H7 (cell line): ENCODE measurements around the gene KIF27. TPM values are rescaled to one million over a fixed set of nuclear protein-coding genes. Genes with fewer than 3 reads are reported as not detected.
"Not testable (repeated sequence)": the region's sequence is repeated elsewhere in the genome, so short reads cannot be mapped to it uniquely, and the experiment has no call there.

Experiments
- DNase-seq: peaks from one replicate; pipeline ENCODE4 v3.0.0; 2012
- H3K27me3 ChIP-seq: 2 replicates; pipeline ENCODE4 v1.6.0; 2011; ENCODE audit warnings: mild to moderate bottlenecking, low read length; ENCODE audit not compliant: control insufficient read depth, insufficient read depth
- H3K36me3 ChIP-seq: replicated peaks from 2 replicates; pipeline ENCODE4 v1.5.1; 2011; ENCODE audit warnings: low read length; ENCODE audit not compliant: control insufficient read depth, insufficient read depth
- H3K4me3 ChIP-seq: 2 replicates; pipeline ENCODE4 v1.5.1; 2011; ENCODE audit warnings: low read depth, mild to moderate bottlenecking, control low read depth, low read length, moderate library complexity; ENCODE audit not compliant: insufficient read depth
- total RNA-seq: library from RNA; depleted of rRNA; stranded (reverse); fragments of >200 nt; shearing (Covaris generic); gene quantifications from 2 replicates; pipeline ENCODE4 v1.2.3, GENCODE V29; 2014

KIF27 gene
- total RNA-seq, 1 experiment from 2014 or later: 1.8 TPM

DNA sequence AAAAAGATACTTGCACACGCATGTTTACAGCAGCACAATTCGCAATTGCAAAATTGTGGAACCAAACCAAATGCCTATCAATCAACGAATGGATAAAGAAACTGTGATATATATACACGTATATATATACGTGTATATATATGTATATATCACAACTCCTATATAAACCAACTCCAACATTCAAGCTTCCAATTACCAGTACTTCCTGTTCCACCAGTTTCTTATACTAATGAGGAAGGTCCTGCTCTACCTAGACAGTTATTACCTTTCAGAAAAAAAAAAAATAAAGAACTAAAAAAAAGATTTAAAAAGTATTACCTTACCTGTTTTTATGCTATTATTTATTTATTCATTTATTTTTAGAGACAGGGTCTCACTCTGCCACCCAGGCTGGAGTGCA lies 20.6 kb downstream of the KIF27 start:
- not testable (repeated sequence) for H3K36me3 ChIP-seq, H3K27me3 ChIP-seq, DNase-seq, H3K4me3 ChIP-seq

DNA sequence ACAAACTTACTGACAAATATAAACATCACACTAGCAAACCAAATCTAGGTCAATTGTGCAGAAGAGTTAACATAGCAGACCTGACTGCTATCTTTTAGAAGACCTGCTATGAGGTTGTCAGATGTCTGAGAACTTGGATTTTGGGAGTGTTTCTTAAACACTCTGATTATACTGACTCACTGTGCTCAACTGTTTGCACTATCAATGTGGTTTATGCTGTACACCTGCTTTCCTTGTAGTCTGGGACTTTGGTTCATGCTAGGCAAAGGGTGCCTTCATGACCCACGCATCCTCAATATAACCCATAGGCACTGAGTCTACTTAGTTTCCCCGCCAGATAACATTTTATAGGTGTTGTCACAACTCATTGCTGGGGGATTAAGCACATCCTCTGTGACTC lies 26.9 kb downstream of the KIF27 start:
- H3K27me3 ChIP-seq, H3K36me3 ChIP-seq, H3K4me3 ChIP-seq, DNase-seq: not testable (repeated sequence)

- not testable (repeated sequence) for H3K36me3 ChIP-seq, H3K27me3 ChIP-seq, DNase-seq, H3K4me3 ChIP-seq
Observed at GRCh38 chr9:83886498-83886897, 34.7 kb downstream of the KIF27 start.

GRCh38 chr9:83885559-83886240 lies 35.5 kb downstream of the KIF27 start:
- H3K4me3 ChIP-seq, DNase-seq, H3K27me3 ChIP-seq, H3K36me3 ChIP-seq: not testable (repeated sequence)

DNA sequence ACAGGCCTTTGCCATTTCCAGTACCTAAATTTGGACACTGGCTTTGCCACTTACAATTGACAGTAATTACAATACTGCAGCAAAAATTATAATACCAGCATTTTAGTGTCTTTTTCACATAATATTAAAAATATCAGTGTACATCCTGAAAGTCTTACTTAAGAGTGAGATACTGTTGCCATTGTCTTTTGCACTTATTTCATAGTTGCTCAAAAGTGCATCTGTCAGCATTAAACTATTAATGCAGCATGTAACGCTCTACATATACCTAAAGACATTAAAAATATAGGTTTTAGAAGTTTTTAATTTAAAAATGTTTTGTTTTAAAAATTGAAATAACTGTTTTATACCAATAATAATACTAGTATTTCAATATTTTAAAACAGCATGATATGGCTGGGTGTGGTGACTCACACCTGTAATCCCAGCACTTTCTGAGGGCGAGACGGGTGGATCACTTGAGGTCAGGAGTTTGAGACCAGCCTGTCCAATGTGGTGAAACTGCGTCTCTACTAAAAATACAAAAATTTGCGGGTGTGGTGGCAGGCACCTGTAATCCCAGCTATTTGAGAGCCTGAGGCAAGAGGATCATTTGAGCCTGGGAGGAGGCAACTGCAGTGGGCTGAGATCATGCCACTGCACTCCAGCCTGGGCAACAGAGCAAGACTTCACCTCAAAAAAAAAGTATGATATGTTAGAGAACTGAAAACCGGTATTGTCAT lies 39.4 kb downstream of the KIF27 start:
- not testable (repeated sequence) for DNase-seq, H3K36me3 ChIP-seq, H3K27me3 ChIP-seq, H3K4me3 ChIP-seq

GRCh38 chr9:83875559-83875958 lies 45.7 kb downstream of the KIF27 start:
- not testable (repeated sequence) for DNase-seq, H3K27me3 ChIP-seq, H3K4me3 ChIP-seq, H3K36me3 ChIP-seq

GRCh38 chr9:83849895-83850294 lies 71.3 kb downstream of the KIF27 start:
- DNase-seq, H3K36me3 ChIP-seq, H3K4me3 ChIP-seq, H3K27me3 ChIP-seq: not testable (repeated sequence)

GRCh38 chr9:83837070-83837643 lies 84.1 kb downstream of the KIF27 start:
- H3K36me3 ChIP-seq, H3K4me3 ChIP-seq, H3K27me3 ChIP-seq, DNase-seq: not testable (repeated sequence)

DNA sequence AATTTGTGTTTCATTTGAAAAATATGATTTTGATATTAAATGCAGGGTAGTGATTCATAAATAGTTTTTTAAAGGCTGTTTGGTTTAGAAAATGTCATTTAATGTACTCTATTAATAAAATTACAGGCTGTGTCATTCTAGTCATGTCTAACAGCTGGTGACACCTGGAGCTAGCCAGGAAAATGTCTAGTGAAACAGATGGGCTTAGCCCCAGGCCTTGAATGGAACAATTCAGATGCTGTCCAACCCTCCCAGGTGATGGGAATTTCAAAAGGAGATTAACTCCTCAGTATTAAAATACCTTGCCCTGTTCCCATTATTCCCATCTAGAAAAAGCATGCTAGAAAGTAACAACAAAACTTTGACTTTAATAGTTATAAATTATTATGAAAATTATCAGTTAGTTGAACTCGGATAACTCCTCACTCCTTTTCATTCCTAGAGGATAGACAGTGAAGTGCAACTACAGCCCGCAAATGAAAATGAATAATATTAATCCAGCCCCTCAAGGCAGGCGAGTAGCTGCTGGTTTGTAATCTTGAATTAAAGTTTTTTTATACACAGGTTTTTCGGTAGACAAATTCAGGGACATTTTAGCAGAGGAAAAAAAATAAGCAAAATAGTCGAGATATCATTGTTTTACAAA lies 90.7 kb downstream of the KIF27 start:
- DNase-seq, H3K4me3 ChIP-seq, H3K36me3 ChIP-seq, H3K27me3 ChIP-seq: not testable (repeated sequence)

- not testable (repeated sequence) for DNase-seq, H3K4me3 ChIP-seq, H3K36me3 ChIP-seq, H3K27me3 ChIP-seq
Observed at GRCh38 chr9:83824986-83825623, 96.1 kb downstream of the KIF27 start.

DNA sequence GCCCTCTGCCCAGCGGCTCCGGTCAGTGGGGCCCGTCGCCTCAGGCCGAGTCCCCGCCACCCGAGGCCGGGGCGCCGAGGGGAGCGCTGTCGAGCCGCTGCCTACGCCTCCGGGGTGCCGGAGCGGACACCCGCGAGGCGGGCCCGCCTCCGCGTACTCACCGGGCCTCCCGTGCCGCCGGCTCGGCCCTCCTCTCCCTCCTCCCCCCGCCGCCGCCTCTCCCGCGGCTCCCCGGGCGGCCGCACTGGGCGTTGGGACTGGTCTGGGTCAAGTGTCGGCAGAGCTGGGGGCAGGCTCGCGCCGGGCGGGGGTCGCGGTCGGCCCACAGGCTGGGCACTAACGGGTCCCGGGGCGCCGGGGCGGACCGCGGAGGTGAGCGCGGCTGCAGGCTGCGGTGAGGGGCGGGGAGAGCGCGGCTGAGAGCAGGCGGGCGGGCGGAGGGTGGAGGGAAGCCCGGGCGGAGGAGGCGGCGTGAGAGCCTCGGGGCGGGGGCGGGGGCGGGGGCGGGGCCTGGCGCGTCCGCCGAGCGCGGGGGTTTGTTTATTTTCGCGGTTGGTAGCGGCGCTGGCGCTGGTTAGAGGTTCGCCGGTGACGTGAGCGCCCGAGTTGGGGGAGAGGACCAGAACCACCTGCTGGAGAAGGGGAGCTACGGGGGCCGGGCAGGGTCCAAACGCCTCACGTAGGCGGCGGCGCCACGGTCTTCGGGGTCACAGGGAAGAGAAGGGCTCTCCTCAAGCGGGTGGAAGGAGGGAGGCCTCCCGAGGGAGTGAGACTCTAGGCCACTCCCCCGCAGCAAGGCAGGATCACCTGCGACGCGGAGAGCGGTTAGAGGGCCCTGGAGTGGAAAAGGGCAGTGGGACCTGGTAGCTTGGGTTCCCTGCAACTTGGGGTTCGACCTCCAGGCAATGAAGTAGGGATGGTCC lies 103.6 kb downstream of the KIF27 start, which contains the start of gene GKAP1:
TSS of gene GKAP1 (minus strand) at position 414 of the 923 bp plus-strand sequence. CDS start 11,252 bp downstream, outside the sequence.
- peak within 1 kb of the TSS; percentile 59 for H3K4me3 ChIP-seq
- not testable (repeated sequence) for H3K36me3 ChIP-seq, H3K27me3 ChIP-seq
- peak; percentile 88 for DNase-seq

DNA sequence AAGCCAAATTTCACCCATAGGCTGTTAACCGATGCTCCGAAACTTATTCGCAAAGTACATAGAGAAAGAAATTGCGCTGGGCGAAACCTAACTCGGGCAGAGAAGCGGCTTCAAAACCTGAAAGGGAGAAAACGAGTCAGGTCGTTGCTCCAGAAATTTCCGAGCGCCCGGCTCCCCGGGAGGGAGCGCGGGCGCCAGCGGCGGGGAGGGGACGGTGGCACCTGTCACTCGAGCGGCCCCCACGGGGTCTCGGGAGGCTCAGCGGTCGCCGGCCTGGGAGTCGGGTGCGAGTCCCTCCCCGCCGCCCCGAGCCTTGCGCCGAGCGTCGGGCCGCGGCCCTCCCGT lies 104.2 kb downstream of the KIF27 start:
- not testable (repeated sequence) for DNase-seq, H3K27me3 ChIP-seq, H3K36me3 ChIP-seq
- peak overlapping the region; percentile 59 for H3K4me3 ChIP-seq

DNA sequence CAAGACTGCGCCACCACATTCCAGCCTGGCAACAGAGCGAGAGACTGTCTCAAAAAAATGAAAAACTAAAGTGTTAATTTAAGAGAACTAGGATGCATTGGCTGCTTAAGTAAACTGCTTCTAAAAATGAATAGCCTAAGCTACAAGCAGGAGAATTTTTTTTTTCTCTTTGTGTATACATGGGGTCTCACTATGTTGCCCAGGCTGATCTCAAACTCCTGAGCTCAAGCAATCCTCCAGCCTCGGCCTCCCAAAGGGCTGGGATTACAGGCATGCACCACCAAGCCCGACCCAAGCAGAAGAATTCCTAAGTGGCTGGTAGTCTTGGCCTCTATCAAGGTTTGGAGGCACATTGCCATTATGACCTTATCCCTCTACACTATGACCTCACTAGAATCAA lies 106.1 kb downstream of the KIF27 start:
- H3K4me3 ChIP-seq, DNase-seq, H3K36me3 ChIP-seq, H3K27me3 ChIP-seq: not testable (repeated sequence)

DNA sequence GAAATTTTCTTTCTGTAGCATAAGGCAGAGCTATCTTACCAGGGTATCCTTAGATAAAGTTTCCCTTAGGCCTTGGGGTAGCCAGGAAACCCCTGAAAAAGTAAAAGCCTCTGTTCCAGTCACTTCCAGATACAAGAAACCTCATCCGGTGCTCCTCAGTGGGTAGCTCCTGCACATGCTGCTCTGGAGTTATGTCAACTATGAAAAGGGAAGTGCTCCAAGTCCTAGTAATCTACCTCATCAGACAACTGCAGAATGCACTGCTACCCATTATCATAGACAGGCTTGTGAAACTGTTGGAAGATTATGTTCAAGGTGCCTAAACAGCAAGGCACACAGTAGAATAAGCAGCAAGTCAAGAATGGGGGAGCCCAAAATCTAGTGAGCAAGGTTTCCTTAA lies 112.0 kb downstream of the KIF27 start:
- DNase-seq, H3K36me3 ChIP-seq, H3K27me3 ChIP-seq, H3K4me3 ChIP-seq: not testable (repeated sequence)
